Mucosa of stomach (tissue), 1 donor: ENCODE results near the gene FCAR.
"Not testable (repeated sequence)": the region's sequence is repeated elsewhere in the genome, so short reads cannot be mapped to it uniquely, and the experiment has no call there.

Experiments used
- H3K27me3 ChIP-seq: one replicate; pipeline ENCODE4 v1.7.0; 2013; ENCODE audit warnings: mild to moderate bottlenecking, low read length; ENCODE audit not compliant: control insufficient read depth, insufficient read depth
- H3K36me3 ChIP-seq: one replicate; pipeline ENCODE4 v1.7.0; 2013; ENCODE audit warnings: low read length; ENCODE audit not compliant: control insufficient read depth, insufficient read depth
- H3K4me1 ChIP-seq: one replicate; pipeline ENCODE4 v1.7.0; 2013; ENCODE audit warnings: mild to moderate bottlenecking, low read length; ENCODE audit not compliant: control insufficient read depth, insufficient read depth
- H3K4me3 ChIP-seq: one replicate; pipeline ENCODE4 v1.7.0; 2013; ENCODE audit warnings: low read length
- H3K9ac ChIP-seq: one replicate; pipeline ENCODE4 v1.7.0; 2013; ENCODE audit warnings: mild to moderate bottlenecking, low read length, moderate library complexity
- H3K9me3 ChIP-seq: one replicate; pipeline ENCODE4 v1.7.0; 2013; ENCODE audit warnings: mild to moderate bottlenecking, low read length, moderate library complexity; ENCODE audit not compliant: control insufficient read depth
- donor health status: Pancreatic carcinoma.

FCAR gene

GRCh38 chr19:54859421-54859820, 14.6 kb upstream of the FCAR start:
- H3K27me3 ChIP-seq, H3K9me3 ChIP-seq, H3K4me1 ChIP-seq, H3K4me3 ChIP-seq, H3K36me3 ChIP-seq, H3K9ac ChIP-seq: not testable (repeated sequence)

GRCh38 chr19:54863459-54863858, 10.6 kb upstream of the FCAR start:
- not testable (repeated sequence) for H3K4me1 ChIP-seq, H3K9me3 ChIP-seq, H3K36me3 ChIP-seq, H3K9ac ChIP-seq, H3K27me3 ChIP-seq, H3K4me3 ChIP-seq

GRCh38 chr19:54871696-54872095, 2.3 kb upstream of the FCAR start:
- H3K27me3 ChIP-seq: no peaks in the 10 kb centered on the region
- no peak overlapping the region for H3K4me3 ChIP-seq
- H3K4me1 ChIP-seq: no peaks in the 10 kb centered on the region
- H3K36me3 ChIP-seq: no peaks in the 10 kb centered on the region
- no peak overlapping the region for H3K9ac ChIP-seq
- H3K9me3 ChIP-seq: no peaks in the 10 kb centered on the region

GRCh38 chr19:54875506-54875905, 1.5 kb downstream of the FCAR start:
- Histone ChIP-seq H3K9me3 (no peaks in the 10 kb centered on the region), H3K27me3 (no peaks in the 10 kb centered on the region), H3K4me1 (no peaks in the 10 kb centered on the region), H3K4me3 (no peak overlapping the region), H3K36me3 (no peaks in the 10 kb centered on the region), H3K9ac (no peak overlapping the region)

- H3K27me3 ChIP-seq: peaks cover 8% of the 10 kb centered on the region
Observed at GRCh38 chr19:54877471-54877870, 3.4 kb downstream of the FCAR start.

GRCh38 chr19:54881884-54882283, 7.8 kb downstream of the FCAR start:
- peaks cover 8% of the 10 kb centered on the region for H3K27me3 ChIP-seq
- H3K36me3 ChIP-seq: no peaks in the 10 kb centered on the region
- no peaks in the 10 kb centered on the region for H3K9me3 ChIP-seq
- no peak overlapping the region for H3K9ac ChIP-seq
- H3K4me3 ChIP-seq: no peak overlapping the region
- no peaks in the 10 kb centered on the region for H3K4me1 ChIP-seq

More at GRCh38 chr19:54877471-54877870, 3.4 kb downstream of the FCAR start:
- Histone ChIP-seq H3K9me3 (no peaks in the 10 kb centered on the region), H3K36me3 (no peaks in the 10 kb centered on the region), H3K4me1 (no peaks in the 10 kb centered on the region), H3K4me3 (no peak overlapping the region), H3K9ac (no peak overlapping the region)

DNA sequence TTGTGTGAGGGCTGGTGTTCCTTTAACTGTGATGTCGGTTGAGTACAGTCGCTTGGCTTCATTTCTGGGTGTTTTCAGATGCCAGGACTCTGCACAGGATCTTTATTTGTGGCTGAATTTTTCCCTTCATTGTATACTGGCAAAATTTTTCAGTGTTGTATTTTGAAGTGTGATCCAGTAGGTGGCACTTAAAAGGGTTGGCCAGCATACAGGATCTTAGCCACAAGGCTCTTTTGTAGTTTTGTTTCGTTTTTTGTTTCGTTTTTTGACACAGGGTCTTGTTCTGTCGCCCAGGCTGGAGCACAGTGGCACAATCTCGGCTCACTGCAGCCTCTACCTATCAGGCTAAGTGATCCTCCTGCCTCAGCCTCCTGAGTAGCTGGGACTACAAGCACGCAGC, 8.7 kb downstream of the FCAR start:
- Histone ChIP-seq H3K27me3 (peaks cover 8% of the 10 kb centered on the region), H3K4me1 (no peaks in the 10 kb centered on the region), H3K4me3 (no peak overlapping the region), H3K9me3 (no peaks in the 10 kb centered on the region), H3K9ac (no peak overlapping the region), H3K36me3 (no peaks in the 10 kb centered on the region)

DNA sequence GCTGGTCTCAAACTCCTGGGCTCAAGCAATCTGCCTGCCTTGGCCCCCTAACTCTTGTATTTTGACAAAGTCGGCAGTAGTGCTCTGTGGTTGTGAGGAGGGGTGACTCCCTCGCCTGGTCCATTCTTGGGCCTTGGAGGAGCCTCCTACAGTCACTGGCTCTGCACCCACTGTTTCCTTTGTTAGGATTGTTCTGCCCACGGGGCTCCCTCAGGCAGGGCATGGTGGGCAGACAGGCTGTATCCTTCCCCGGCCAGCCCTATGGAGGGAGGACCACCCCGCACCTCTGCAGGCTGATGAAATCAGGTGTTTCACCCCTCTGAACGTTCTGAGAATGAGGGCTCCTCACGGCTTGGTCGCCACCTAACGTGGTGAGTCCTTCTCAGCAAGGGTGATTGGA, 9.2 kb downstream of the FCAR start:
- H3K4me3 ChIP-seq: no peak overlapping the region
- no peak overlapping the region for H3K9ac ChIP-seq
- no peaks in the 10 kb centered on the region for H3K4me1 ChIP-seq
- no peaks in the 10 kb centered on the region for H3K36me3 ChIP-seq
- no peaks in the 10 kb centered on the region for H3K9me3 ChIP-seq
- H3K27me3 ChIP-seq: peaks cover 8% of the 10 kb centered on the region

GRCh38 chr19:54888239-54888638, 14.2 kb downstream of the FCAR start:
- Histone ChIP-seq H3K27me3 (no peaks in the 10 kb centered on the region), H3K36me3 (no peaks in the 10 kb centered on the region)

GRCh38 chr19:54889566-54889965, 15.5 kb downstream of the FCAR start:
- Histone ChIP-seq H3K4me1 (no peaks in the 10 kb centered on the region), H3K9me3 (no peaks in the 10 kb centered on the region), H3K27me3 (no peaks in the 10 kb centered on the region), H3K4me3 (no peak overlapping the region), H3K36me3 (no peaks in the 10 kb centered on the region), H3K9ac (no peak overlapping the region)

More at GRCh38 chr19:54888239-54888638, 14.2 kb downstream of the FCAR start:
- Histone ChIP-seq H3K4me1 (no peaks in the 10 kb centered on the region), H3K9me3 (no peaks in the 10 kb centered on the region), H3K9ac (no peak overlapping the region), H3K4me3 (no peak overlapping the region)

DNA sequence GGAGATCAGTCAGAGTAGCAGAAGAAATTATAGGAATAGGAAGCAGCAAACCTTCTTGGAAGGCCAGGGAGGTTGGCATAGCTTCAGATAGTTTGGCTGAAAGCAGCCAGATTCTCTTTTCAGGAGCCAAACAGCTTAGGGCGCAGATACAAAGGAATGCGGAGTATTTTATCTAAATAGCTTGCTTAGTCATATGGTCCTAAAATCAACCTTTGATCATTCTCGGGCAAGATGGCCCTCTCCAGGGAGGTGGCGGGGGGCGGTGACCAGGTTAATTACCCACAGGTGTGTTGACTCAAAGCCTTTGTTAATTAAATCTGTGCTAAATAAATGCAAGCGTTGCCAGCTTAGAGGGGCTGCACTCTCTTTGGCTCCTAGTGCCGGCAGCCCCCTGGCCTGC, 19.4 kb downstream of the FCAR start:
- no peaks in the 10 kb centered on the region for H3K4me1 ChIP-seq
- H3K9ac ChIP-seq: no peak overlapping the region

DNA sequence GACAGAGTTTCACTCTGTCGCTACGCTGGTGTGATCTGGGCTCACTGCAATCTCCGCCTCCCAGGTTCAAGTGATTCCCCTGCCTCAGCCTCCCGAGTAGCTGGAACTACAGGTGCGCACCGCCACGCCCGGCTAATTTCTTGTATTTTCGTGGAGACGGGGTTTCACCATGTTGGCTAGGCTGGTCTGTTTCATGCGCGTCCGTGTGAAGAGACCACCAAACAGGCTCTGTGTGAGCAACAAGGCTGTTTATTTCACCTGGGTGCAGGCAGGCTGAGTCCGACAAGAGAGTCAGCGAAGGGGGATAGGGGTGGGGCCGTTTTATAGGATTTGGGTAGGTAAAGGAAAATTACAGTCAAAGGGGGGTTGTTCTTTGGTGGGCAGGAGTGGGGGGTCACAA, 20.1 kb downstream of the FCAR start:
- H3K4me3 ChIP-seq, H3K4me1 ChIP-seq, H3K9ac ChIP-seq, H3K36me3 ChIP-seq, H3K9me3 ChIP-seq, H3K27me3 ChIP-seq: not testable (repeated sequence)

More for the DNA sequence above, 19.4 kb downstream of the FCAR start:
- no peaks in the 10 kb centered on the region for H3K9me3 ChIP-seq
- H3K27me3 ChIP-seq: no peaks in the 10 kb centered on the region
- H3K4me3 ChIP-seq: no peak overlapping the region
- H3K36me3 ChIP-seq: no peaks in the 10 kb centered on the region

GRCh38 chr19:54896036-54896435, 22.0 kb downstream of the FCAR start:
- H3K4me1 ChIP-seq: no peaks in the 10 kb centered on the region
- H3K4me3 ChIP-seq: no peak overlapping the region
- H3K27me3 ChIP-seq: no peaks in the 10 kb centered on the region
- no peak overlapping the region for H3K9ac ChIP-seq
- H3K36me3 ChIP-seq: no peaks in the 10 kb centered on the region
- H3K9me3 ChIP-seq: no peaks in the 10 kb centered on the region
